Limb (tissue), 2 donors: ENCODE results near the gene PDXDC1.
"Not testable (repeated sequence)": the region's sequence is repeated elsewhere in the genome, so short reads cannot be mapped to it uniquely, and the experiment has no call there.

Experiments
- DNase-seq, 2 donors: peaks; one replicate each; pipeline ENCODE4 v3.0.0-alpha.2; 2016; ENCODE audit errors: extremely low spot score in 2 of 2

PDXDC1 gene

DNA sequence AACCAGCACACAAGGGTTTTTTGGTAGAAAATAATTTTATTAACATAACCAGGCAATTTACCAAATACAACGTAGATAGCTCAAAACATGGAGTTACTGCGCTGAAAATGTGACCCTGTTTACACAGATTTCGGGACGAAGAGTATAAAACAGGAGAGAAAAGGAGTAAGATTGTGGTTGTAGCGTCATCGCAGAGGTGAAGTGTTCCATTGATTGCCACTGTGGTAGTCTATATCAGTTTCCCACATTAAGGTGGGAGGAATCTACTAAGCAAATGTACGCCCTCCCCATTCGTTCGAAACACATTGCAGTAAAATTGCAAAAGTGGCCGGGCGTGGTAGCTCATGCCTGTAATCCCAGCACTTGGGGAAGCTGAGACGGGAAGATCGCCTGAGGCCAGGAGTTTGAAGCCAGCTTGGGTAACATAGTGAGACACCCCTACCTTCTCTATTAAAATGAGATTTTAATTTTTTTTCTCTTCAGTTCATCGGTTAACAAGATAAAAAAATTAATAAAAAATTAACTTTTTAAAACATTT lies 972 bp upstream of the PDXDC1 start:
- DNase-seq, result not testable (repeated sequence)

DNA sequence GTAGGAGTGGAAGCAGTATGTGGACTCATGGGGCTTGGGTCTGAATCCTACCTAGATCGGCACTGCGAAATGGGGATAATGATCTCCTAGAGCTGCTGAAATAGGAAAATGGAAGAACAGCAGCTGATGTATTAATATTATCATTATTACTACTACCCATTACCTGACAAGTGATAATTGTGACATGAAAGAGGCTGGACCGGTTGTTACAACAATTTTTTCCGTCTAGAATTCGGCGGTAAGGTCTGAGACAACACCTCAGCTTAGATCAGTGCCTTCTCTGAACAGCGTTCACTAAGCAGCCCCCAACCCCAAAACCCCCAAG lies 533 bp upstream of the PDXDC1 start:
- DNase-seq, result peak in 1 of 2 donors; percentile 86

DNA sequence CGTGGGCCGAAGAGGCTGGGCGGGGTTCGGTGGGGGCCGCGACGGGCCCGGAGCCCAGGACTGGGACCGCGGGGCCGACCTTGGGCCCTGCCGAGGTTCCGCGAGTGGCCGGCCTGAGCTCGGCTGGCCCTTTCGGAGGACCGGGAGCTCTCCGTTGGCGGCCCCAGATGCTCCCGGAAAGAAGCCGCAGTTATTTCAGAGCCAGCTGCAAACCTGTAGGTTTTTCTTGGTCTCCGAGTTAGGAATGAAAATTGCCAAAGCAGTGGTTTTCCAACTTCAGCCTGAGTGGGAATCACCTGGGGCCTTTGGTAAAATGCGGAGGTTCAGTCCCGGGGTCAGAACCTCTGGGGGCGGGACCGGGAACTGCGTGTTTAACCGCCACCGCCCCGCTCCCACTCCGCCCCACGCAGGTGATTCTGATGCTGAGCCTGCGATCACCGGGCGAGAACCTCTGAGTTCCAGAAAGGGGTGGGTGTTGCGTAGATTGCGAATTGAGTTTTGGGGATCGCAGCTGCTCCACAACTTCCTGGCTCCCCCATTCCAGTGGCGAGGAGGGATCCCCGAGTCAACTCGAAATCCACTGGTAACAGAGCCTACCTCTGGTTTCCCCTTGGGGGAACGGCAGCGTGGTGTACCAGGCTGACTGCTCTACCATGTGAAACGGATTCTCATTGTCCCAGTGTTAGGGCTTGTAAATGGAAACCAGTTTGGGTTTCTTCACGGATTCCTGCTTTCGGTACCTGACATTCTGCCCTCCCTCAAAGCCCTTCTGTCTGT lies 780 bp downstream of the PDXDC1 start:
- DNase-seq, result peak in 1 of 2 donors; percentile 63

DNA sequence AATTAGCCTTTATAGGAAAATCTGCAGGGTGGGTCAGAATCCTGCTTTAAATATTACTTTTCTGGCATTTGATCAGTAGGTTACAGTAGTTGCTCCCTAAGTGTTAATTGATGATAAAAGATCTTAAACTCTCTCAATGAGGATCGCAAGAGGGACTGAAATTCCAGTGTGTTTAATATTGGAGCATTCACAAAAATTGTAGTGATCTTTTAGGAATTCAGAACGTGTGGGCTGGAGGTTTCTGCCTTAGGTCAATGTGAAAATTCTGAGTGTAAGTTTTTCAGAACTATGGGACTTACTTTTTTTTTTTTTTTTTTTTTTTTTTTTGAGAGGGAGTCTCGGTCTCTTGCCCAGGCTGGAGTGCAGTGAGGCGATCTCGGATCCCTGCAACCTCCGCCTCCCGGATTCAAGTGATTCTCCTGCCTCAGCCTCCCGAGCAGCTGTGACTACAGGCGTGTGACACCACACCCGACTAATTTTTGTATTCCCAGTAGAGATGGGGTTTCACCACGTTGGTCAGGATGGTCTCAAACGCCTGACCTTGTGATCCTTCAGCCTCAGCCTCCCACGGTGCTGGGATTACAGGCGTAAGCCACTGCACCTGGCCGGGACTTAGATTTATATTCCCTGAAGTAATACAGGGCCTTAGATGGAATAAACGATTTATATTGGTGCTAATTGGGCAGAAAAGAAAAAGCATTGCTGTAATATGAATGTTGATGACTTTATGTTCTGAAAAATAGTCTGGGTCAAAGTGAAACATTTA lies 2.3 kb downstream of the PDXDC1 start:
- not testable (repeated sequence) for DNase-seq

DNA sequence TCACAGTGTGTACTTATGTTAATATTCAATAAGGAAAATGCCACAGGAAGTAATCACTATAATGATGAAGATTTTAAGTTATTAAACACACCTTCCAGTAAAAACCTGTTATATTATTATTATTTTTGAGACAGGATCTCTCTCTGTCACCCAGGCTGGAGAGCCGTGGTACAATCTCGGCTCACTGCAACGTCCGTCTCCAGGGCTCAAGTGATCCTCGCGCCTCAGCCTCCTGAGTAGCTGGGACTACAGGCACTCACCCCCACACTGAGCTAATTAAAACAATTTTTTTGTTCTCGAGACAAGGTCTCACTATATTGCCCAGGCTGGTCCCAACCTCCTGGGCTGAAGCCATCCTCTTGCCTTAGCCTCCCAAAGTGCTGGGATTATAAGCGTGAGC lies 3.5 kb downstream of the PDXDC1 start:
- DNase-seq, result not testable (repeated sequence)

DNA sequence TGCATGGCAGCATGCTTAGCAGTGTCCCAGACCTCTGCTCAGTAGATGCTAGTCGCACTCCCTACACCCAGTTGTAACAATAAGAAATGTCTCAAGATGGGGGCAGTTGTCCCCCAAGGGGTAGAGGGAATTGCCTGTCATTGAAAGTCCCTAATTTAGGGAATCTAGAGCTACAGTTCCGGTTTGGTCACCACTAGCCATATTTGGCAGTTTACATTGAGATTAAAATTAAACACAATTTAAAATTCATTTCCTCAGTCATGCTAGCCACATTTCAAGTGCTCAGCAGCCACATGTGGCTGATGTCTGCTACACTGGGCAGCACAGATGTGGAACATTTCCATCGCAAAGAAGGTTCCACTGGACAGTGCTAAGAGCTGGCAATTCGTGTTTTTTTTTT lies 4.1 kb downstream of the PDXDC1 start:
- DNase-seq, result not testable (repeated sequence)

DNA sequence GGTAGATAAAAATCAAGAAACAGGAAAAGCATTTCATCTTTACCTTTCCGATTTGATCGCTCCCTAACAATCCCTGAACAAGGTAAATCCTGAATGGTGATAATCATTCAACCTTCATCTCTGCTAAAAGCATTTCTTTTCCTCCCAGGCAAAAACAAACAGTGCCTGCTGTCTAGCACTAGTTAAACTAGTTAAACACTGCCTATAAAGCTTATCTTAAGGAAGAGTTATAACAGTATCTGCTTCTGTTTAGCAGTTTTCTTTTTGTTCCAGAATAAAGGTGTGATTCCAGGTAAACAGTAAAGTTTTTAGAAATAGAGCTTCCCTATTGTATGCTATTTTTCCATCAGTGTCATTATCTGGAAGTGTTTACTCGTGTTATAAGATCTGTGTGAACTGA lies 6.4 kb downstream of the PDXDC1 start:
- not testable (repeated sequence) for DNase-seq

DNA sequence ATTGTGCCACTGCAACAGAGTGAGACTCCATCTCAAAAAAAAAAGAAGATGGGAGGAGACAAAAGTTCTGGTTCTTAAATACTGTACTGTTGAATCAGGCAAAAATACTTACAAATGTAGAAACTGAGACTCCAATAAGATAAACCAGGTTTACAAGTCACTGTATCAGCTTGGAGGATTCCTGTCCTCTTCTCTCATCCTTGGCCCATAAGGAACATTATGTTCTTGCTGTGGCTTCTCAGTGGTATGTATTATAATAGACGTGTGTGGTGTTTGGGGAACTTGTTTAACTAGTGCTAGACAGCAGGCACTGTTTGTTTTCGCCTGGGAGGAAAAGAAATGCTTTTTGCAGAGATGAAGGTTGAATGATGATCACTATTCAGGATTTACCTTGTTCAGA lies 7.7 kb downstream of the PDXDC1 start:
- DNase-seq, result not testable (repeated sequence)

DNA sequence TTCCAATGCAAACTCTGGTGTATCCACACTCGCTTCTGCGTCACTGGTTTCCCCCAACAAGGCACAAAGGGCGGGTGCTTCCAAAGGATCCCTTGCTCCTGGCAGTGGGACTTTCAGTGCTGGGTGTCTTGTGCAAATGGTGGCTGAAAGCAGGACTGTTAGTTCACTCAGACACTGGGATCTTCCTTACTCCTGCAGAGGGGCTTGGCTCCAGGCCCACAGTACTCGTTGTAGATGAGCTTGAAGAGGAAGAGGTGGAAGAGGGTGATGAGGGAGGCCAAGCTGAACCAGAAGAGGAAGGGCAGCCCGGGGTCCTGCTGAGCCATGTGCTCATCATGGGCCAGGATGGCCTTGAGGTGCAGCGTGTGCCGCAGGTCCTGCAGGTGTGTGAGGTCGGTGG lies 13.3 kb downstream of the PDXDC1 start:
- not testable (repeated sequence) for DNase-seq

DNA sequence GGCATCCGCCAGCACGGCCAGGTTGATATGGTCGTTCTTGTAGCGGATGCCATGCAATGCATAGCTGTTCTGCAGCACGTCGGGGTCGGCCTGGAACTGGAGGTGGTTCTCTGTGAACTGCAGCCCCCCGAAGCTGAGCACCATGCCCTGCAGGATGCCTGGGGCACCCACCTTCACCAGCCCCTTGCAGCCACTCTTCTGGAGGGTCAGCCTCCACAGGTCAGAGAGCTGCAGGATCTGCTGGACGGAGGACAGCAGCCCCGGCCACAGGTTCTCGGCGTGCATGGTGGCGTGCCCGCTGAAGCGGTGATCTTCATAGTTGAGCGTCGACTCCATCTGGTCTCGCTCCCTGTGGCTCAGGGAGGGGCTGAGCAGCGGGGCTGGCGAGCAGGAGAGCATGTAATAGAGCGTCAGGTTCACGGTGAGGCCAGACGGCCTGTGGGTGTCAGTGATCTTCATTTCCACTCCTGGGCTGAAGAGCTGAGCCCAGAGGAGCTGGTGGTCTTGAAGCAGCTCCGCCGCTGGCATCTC lies 13.9 kb downstream of the PDXDC1 start:
- not testable (repeated sequence) for DNase-seq

DNA sequence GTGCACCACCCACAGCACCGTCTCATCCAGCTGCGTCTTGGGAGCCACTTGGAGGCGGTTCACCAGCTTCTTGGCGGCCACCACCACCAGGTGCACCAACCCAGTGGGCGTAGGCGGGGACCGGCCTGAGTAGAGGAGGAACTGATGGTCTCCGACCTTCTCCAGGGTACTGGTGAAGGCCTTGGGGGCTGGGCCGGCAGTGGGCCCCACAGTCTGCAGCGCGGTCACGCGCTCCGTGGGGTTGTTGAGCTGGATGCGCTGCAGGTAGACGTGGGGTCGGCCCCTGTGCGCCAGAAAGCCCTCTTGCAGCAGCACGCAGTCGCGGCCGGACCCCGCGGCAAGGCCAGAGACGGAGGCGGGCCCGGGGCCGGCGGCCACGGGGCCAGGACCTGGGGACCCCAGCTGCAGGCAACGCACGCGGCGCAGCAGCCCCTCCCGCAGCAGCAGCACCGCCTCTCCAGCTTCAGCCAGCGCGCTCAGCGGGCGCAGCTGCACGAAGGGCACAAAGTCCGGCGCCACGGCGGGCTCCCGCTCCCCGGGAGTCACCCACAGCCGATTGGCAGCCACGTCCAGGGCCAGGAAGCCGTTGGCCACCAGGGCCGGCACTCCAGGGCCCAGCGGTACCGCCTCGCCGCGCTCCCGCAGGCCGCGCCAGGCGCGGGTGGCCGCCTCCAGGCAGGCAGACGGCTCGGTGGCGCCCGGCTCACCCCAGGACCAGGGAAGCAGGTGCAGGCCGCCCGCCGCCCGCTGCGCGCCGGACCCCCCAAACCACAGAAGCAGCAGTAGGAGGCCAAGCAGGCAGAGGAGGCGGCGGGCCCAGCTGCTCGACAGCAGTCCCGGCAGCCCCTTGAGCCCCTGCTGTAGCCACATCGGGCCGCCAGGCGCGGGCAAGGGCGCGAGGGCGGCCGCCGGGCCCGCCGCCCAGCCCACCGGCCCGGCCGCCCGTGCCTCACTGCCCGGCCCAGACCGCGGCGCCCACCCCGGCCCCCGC lies 14.8 kb downstream of the PDXDC1 start:
- DNase-seq, result peak in 1 of 2 donors; percentile 65

DNA sequence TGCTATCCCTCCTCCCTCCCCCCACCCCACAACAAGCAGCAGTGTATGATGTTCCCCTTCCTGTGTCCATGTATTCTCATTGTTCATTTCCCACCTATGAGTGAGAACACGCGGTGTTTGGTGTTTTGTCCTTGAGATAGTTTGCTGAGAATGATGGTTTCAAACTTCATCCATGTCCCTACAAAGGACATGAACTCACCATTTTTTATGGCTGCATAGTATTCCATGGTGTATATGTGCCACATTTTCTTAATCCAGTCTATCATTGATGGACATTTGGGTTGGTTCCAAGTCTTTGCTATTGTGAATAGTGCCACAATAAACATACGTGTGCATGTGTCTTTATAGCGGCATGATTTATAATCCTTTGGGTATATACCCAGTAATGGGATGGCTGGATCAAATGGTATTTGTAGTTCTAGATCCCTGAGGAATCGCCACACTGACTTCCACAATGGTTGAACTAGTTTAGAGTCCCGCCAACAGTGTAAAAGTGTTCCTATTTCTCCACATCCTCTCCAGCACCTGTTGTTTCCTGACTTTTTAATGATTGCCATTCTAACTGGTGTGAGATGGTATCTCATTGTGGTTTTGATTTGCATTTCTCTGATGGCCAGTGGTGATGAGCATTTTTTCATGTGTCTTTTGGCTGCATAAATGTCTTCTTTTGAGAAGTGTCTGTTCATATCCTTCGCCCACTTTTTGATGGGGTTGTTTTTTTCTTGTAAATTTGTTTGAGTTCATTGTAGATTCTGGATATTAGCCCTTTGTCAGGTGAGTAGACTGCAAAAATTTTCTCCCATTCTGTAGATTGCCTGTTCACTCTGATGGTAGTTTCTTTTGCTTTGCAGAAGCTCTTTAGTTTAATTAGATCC lies 18.7 kb downstream of the PDXDC1 start:
- not testable (repeated sequence) for DNase-seq

DNA sequence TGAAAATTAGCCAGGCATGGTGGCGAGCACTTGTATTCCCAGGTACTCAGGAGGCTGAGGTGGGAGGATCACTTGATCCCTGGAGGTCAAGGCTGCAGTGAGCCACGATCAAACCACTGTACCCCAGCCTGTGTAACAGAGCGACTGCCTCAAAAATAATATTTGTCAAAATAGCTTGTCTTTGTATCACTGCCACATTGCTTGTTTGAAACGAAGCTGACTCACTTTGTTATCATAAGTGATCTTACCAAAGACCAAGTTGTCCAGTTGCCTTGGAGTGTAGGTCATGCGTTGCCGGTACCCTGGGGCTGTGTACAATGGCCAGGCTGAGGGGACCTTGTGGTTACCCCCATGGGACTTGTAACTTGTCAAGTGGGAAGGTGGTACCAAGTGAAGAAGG lies 21.9 kb downstream of the PDXDC1 start:
- DNase-seq, result not testable (repeated sequence)

DNA sequence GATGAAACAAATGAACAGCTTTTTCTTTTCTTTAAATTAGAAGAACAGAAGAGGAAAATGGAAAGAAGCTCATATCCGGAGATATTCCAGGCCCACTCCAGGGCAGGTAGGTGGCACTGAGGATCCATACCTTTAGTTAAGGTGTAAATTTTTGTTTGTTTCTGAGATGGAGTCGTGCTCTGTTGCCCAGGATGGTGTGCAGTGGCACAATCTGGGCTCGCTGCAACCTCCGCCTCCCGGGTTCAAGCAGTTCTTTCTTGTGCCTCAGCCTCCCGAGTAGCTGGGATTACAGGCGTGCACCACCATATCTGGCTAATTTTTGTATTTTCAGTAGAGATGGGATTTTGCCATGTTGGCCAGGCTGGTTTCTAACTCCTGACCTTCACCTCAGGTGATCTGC lies 23.5 kb downstream of the PDXDC1 start:
- not testable (repeated sequence) for DNase-seq

DNA sequence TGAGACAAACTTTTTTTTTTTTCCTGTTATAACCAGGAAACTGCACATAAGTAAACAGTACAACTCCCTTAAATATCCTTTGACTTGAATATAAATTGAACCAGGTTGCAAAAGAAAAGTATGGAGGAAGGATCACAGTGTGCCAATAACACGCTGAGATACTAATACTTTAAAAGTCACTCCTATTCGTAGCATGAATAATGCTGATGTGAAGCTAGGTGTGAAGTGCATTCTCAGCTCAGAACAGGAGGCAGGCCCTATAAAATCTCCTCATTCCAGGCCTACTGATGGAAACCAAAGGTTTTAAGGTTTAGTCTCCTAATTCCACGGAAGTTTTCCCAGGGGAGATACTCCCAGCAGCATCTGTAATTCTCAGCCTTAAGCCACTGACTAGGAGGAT lies 25.0 kb downstream of the PDXDC1 start:
- not testable (repeated sequence) for DNase-seq

DNA sequence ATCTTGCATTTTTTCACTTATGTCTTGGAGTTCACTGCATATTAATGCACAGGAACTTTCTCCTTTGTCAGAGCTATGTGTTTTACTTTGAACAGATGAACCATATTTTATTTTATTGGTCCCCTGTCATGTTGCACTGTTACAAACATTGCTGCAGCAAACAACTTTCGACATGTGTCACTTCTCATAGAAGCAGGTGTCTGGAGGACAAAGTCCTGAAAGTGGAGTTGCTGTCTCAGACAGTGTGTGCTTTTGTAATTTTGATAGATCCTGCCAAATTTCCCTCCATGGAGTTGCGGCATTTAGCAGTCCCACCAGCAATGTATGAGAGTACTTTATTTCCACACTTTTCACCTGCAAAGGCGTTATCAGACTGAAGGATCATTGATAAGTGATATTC lies 27.6 kb downstream of the PDXDC1 start:
- DNase-seq, result not testable (repeated sequence)

DNA sequence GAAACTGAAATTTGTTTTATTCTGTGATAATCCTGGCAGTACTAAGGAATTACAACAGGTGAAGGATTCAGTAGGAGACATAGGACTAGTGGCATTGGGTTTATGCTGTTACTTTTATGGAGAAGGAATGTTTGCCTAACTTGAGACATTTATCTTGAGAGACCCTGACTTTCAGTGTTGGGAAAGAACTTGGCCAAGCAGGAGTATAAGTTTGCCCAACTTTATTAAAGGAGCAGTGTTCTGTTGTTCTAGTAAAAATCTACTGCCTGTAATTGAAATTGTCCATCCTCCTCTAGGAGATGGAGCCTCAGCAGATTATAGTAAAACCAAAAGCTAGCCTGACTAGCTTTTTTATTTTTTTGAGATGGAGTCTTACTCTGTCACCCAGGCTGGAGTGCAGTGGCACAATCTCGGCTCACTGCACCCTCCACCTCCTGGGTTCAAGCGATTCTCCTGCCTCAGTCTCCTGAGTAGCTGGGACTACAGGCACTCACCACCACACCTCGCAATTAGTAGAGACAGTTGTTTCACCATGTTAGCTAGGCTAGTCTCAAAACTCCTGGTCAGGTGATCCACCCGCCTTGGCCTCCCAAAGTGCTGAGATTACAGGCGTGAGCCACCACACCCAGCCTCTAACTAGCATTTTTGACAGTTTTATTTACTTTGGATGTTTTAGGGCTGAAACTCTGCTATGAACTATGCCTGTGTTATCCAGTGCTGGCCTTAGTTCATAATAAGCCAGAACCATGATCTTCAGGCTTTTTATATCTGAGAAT lies 30.7 kb downstream of the PDXDC1 start:
- DNase-seq, result not testable (repeated sequence)

DNA sequence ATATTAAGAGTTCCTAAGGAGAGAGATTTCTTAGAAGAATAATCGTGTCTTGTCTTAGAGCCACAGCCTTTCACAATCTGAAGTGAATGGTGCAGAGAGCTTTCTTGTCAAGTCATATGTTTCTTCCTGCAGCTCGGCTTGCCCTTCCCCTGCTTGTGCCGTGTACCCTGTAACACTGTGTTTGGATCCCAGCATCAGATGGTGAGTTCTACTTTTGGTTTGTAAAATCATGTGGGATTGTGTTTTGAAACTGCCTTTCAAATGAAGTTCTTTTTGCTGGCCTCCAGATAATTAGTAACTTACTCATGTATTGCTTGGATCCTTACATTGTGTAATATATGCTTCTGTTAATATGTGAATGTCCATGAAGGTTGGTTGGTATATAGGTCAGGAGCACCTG lies 33.8 kb downstream of the PDXDC1 start:
- not testable (repeated sequence) for DNase-seq

DNA sequence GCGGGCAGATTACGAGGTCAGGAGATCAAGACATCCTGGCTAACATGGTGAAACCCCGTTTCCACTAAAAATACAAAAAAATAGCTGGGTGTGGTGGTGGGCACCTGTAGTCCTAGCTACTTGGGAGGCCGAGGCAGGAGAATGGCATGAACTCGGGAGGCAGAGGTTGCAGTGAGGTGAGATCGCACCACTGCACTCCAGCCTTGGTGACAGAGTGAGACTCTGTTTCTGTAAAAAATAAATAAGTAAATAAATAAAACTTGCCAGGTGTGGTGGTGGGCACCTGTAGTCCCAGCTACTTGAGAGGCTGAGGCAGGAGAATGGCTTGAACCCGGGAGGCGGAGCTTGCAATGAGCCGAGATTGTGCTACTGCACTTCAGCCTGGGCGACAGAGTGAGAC lies 38.1 kb downstream of the PDXDC1 start:
- DNase-seq, result not testable (repeated sequence)
